ENCODE results near the gene LRIT1.
"Not testable (repeated sequence)": the region's sequence is repeated elsewhere in the genome, so short reads cannot be mapped to it uniquely, and the experiment has no call there.

Gene LRIT1

GRCh38 chr10:84286695-84287094 lies 45.3 kb upstream of the LRIT1 start:
- no peaks in the 10 kb centered on the region for H3K36me3 ChIP-seq (ENCODE audit: low read depth)
- ATAC-seq (ENCODE audit: low read depth) = no peak
- no peaks in the 10 kb centered on the region for H3K27me3 ChIP-seq (ENCODE audit: insufficient read depth, poor library complexity, severe bottlenecking)
- TF ChIP-seq CTCF (IDR thresholded peaks at IDR 0.05; ENCODE audit: poor library complexity, severe bottlenecking) = no peak
- no peak overlapping the region for H3K27ac ChIP-seq (ENCODE audit: poor library complexity, severe bottlenecking)
- H3K9me3 ChIP-seq (ENCODE audit: severe bottlenecking) = no peaks in the 10 kb centered on the region
- H3K4me3 ChIP-seq (ENCODE audit: severe bottlenecking) = no peak overlapping the region
- no peak for DNase-seq (ENCODE audit: low spot score)
- H3K4me1 ChIP-seq (ENCODE audit: insufficient read depth, poor library complexity, severe bottlenecking) = no peaks in the 10 kb centered on the region

- not testable (repeated sequence) for H3K9me3 ChIP-seq (ENCODE audit: severe bottlenecking); ATAC-seq (ENCODE audit: low read depth); H3K4me3 ChIP-seq (ENCODE audit: severe bottlenecking); DNase-seq (ENCODE audit: low spot score); H3K27me3 ChIP-seq (ENCODE audit: insufficient read depth, poor library complexity, severe bottlenecking); H3K27ac ChIP-seq (ENCODE audit: poor library complexity, severe bottlenecking); H3K4me1 ChIP-seq (ENCODE audit: insufficient read depth, poor library complexity, severe bottlenecking); H3K36me3 ChIP-seq (ENCODE audit: low read depth)
These were observed 38.6 kb upstream of the LRIT1 start for GRCh38 chr10:84279876-84280475.

- no peak for ATAC-seq (ENCODE audit: low read depth)
- H3K4me1 ChIP-seq (ENCODE audit: insufficient read depth, poor library complexity, severe bottlenecking) = peaks cover 11% of the 10 kb centered on the region
- H3K27me3 ChIP-seq (ENCODE audit: insufficient read depth, poor library complexity, severe bottlenecking) = no peaks in the 10 kb centered on the region
- no peak overlapping the region for H3K27ac ChIP-seq (ENCODE audit: poor library complexity, severe bottlenecking)
- H3K36me3 ChIP-seq (ENCODE audit: low read depth) = no peaks in the 10 kb centered on the region
- TF ChIP-seq CTCF (IDR thresholded peaks at IDR 0.05; ENCODE audit: poor library complexity, severe bottlenecking) = no peak
- H3K9me3 ChIP-seq (ENCODE audit: severe bottlenecking) = no peaks in the 10 kb centered on the region
- no peak for DNase-seq (ENCODE audit: low spot score)
- H3K4me3 ChIP-seq (ENCODE audit: severe bottlenecking) = no peak overlapping the region
These were observed 29.4 kb upstream of the LRIT1 start for GRCh38 chr10:84270708-84271107.

GRCh38 chr10:84269773-84270172 lies 28.4 kb upstream of the LRIT1 start:
- no peak overlapping the region for H3K27ac ChIP-seq (ENCODE audit: poor library complexity, severe bottlenecking)
- H3K36me3 ChIP-seq (ENCODE audit: low read depth) = no peaks in the 10 kb centered on the region
- peaks cover 11% of the 10 kb centered on the region for H3K4me1 ChIP-seq (ENCODE audit: insufficient read depth, poor library complexity, severe bottlenecking)
- DNase-seq (ENCODE audit: low spot score) = no peak
- ATAC-seq (ENCODE audit: low read depth) = peak; percentile 80
- H3K9me3 ChIP-seq (ENCODE audit: severe bottlenecking) = no peaks in the 10 kb centered on the region
- H3K27me3 ChIP-seq (ENCODE audit: insufficient read depth, poor library complexity, severe bottlenecking) = no peaks in the 10 kb centered on the region
- no peak for TF ChIP-seq CTCF (IDR thresholded peaks at IDR 0.05; ENCODE audit: poor library complexity, severe bottlenecking)
- no peak overlapping the region for H3K4me3 ChIP-seq (ENCODE audit: severe bottlenecking)

GRCh38 chr10:84269162-84269561 lies 27.8 kb upstream of the LRIT1 start:
- Histone ChIP-seq H3K27ac (ENCODE audit: poor library complexity, severe bottlenecking) (no peak overlapping the region), H3K27me3 (ENCODE audit: insufficient read depth, poor library complexity, severe bottlenecking) (peaks cover 2% of the 10 kb centered on the region), H3K4me1 (ENCODE audit: insufficient read depth, poor library complexity, severe bottlenecking) (peaks cover 11% of the 10 kb centered on the region), H3K9me3 (ENCODE audit: severe bottlenecking) (no peaks in the 10 kb centered on the region), H3K4me3 (ENCODE audit: severe bottlenecking) (no peak overlapping the region), H3K36me3 (ENCODE audit: low read depth) (no peaks in the 10 kb centered on the region)
- DNase-seq (ENCODE audit: low spot score) = no peak
- no peak for ATAC-seq (ENCODE audit: low read depth)
- no peak for TF ChIP-seq CTCF (IDR thresholded peaks at IDR 0.05; ENCODE audit: poor library complexity, severe bottlenecking)
